ENCODE data around the gene BTN3A1. TPM values are rescaled to one million over a fixed set of nuclear protein-coding genes. Genes with fewer than 3 reads are reported as not detected.
"Not testable (repeated sequence)": the region's sequence is repeated elsewhere in the genome, so short reads cannot be mapped to it uniquely, and the experiment has no call there.

BTN3A1 gene
- polyA plus RNA-seq, 1 donor from 2014 or later: 38.2 TPM

GRCh38 chr6:26355366-26355765, 46.7 kb upstream of the BTN3A1 start:
- Histone ChIP-seq H3K27me3 (ENCODE audit: insufficient read depth, low read depth, low read length) (no peaks in the 10 kb centered on the region), H3K9me2 (ENCODE audit: insufficient read depth, low read length) (no peaks in the 10 kb centered on the region), H3K4me2 (ENCODE audit: low read length) (no peak overlapping the region), H3K9ac (ENCODE audit: low read length) (no peak overlapping the region), H4K20me1 (ENCODE audit: insufficient read depth) (no peaks in the 10 kb centered on the region), H3K27ac (ENCODE audit: low read length) (no peak overlapping the region), H3F3A (ENCODE audit: insufficient read depth, low read length, poor library complexity, severe bottlenecking) (no peaks in the 10 kb centered on the region), H3K79me2 (replicated peaks; ENCODE audit: insufficient read depth, low read length) (no peaks in the 10 kb centered on the region), H2AFZ (ENCODE audit: low read depth, low read length) (no peak overlapping the region), H3K9me3 (ENCODE audit: low read length) (no peaks in the 10 kb centered on the region), H3K4me3 (ENCODE audit: low read length) (no peak overlapping the region), H3K36me3 (ENCODE audit: insufficient read depth, low read length) (no peaks in the 10 kb centered on the region)
- TF ChIP-seq RAD21 (conservative IDR thresholded peaks at IDR 0.05) (no peak), MXI1 (conservative IDR thresholded peaks at IDR 0.05; ENCODE audit: poor library complexity, severe bottlenecking) (no peak), CTCF (IDR thresholded peaks at IDR 0.05; ENCODE audit: poor library complexity, severe bottlenecking) (no peak), POLR2AphosphoS5 (IDR thresholded peaks at IDR 0.05) (no peak), SMC3 (conservative IDR thresholded peaks at IDR 0.05; ENCODE audit: poor library complexity) (no peak), EZH2 (IDR thresholded peaks at IDR 0.05; ENCODE audit: borderline replicate concordance, insufficient read depth, low read length, poor library complexity, severe bottlenecking) (no peak), TAF1 (IDR thresholded peaks at IDR 0.05; ENCODE audit: low read depth) (no peak), EP300 (conservative IDR thresholded peaks at IDR 0.05; ENCODE audit: poor library complexity, severe bottlenecking) (no peak), REST (IDR thresholded peaks at IDR 0.05; ENCODE audit: borderline replicate concordance) (no peak)

- not testable (repeated sequence) for H3K79me2 ChIP-seq (replicated peaks; ENCODE audit: insufficient read depth, low read length); H3K36me3 ChIP-seq (ENCODE audit: insufficient read depth, low read length); H3K4me3 ChIP-seq (ENCODE audit: low read length); H3K27me3 ChIP-seq (ENCODE audit: insufficient read depth, low read depth, low read length); H3K27ac ChIP-seq (ENCODE audit: low read length); H4K20me1 ChIP-seq (ENCODE audit: insufficient read depth); H3K9ac ChIP-seq (ENCODE audit: low read length); H3K9me2 ChIP-seq (ENCODE audit: insufficient read depth, low read length); H3K9me3 ChIP-seq (ENCODE audit: low read length); H3F3A ChIP-seq (ENCODE audit: insufficient read depth, low read length, poor library complexity, severe bottlenecking); H3K4me2 ChIP-seq (ENCODE audit: low read length); H2AFZ ChIP-seq (ENCODE audit: low read depth, low read length)
Measured at GRCh38 chr6:26357543-26357942, 44.5 kb upstream of the BTN3A1 start.

GRCh38 chr6:26358511-26358981, 43.5 kb upstream of the BTN3A1 start:
- no peaks in the 10 kb centered on the region for H3K9me2 ChIP-seq (ENCODE audit: insufficient read depth, low read length)
- H4K20me1 ChIP-seq (ENCODE audit: insufficient read depth): no peaks in the 10 kb centered on the region
- no peaks in the 10 kb centered on the region for H3K79me2 ChIP-seq (replicated peaks; ENCODE audit: insufficient read depth, low read length)
- no peaks in the 10 kb centered on the region for H3K36me3 ChIP-seq (ENCODE audit: insufficient read depth, low read length)
- no peaks in the 10 kb centered on the region for H3K27me3 ChIP-seq (ENCODE audit: insufficient read depth, low read depth, low read length)
- TF ChIP-seq SMC3 (conservative IDR thresholded peaks at IDR 0.05; ENCODE audit: poor library complexity): no peak
- TF ChIP-seq RAD21 (conservative IDR thresholded peaks at IDR 0.05): no peak
- no peak for TF ChIP-seq EP300 (conservative IDR thresholded peaks at IDR 0.05; ENCODE audit: poor library complexity, severe bottlenecking)
- no peak overlapping the region for H3K4me2 ChIP-seq (ENCODE audit: low read length)
- H3K9me3 ChIP-seq (ENCODE audit: low read length): no peaks in the 10 kb centered on the region
- H3K4me3 ChIP-seq (ENCODE audit: low read length): no peak overlapping the region
- H2AFZ ChIP-seq (ENCODE audit: low read depth, low read length): no peak overlapping the region
- no peak overlapping the region for H3K27ac ChIP-seq (ENCODE audit: low read length)
- no peak overlapping the region for H3K9ac ChIP-seq (ENCODE audit: low read length)
- no peaks in the 10 kb centered on the region for H3F3A ChIP-seq (ENCODE audit: insufficient read depth, low read length, poor library complexity, severe bottlenecking)

All from neural cell (in vitro differentiated cells).